Effector memory CD4-positive, alpha-beta T cell (primary cell): ENCODE measurements around the gene ZPLD1.

Experiments
- DNase-seq, 3 donors: peaks; one replicate each; pipeline ENCODE4 v3.0.0-alpha.2; 2020
- H3K27ac ChIP-seq: 2 replicates; pipeline ENCODE4 v1.7.0; 2013; ENCODE audit warnings: mild to moderate bottlenecking, low read length, moderate library complexity; ENCODE audit not compliant: insufficient read depth, poor library complexity, severe bottlenecking
- H3K27me3 ChIP-seq: replicated peaks from 2 replicates; pipeline ENCODE4 v1.7.0; 2013; ENCODE audit warnings: mild to moderate bottlenecking, low read length; ENCODE audit not compliant: insufficient read depth, control insufficient read depth, poor library complexity, severe bottlenecking
- H3K36me3 ChIP-seq: 2 replicates; pipeline ENCODE4 v1.7.0; 2013; ENCODE audit warnings: mild to moderate bottlenecking, low read length, moderate library complexity; ENCODE audit not compliant: control insufficient read depth, insufficient read depth
- H3K4me1 ChIP-seq: 2 replicates; pipeline ENCODE4 v1.7.0; 2013; ENCODE audit warnings: low read length, mild to moderate bottlenecking; ENCODE audit not compliant: control insufficient read depth, insufficient read depth, poor library complexity, severe bottlenecking
- H3K4me3 ChIP-seq: 2 replicates; pipeline ENCODE4 v1.7.0; 2013; ENCODE audit warnings: low read length, low read depth, mild to moderate bottlenecking; ENCODE audit not compliant: insufficient read depth, poor library complexity, severe bottlenecking
- H3K9me3 ChIP-seq: 2 replicates; pipeline ENCODE4 v1.7.0; 2013; ENCODE audit warnings: mild to moderate bottlenecking, low read length, moderate library complexity; ENCODE audit not compliant: control insufficient read depth

ZPLD1 gene

GRCh38 chr3:102511639-102512038, 76.8 kb downstream of the ZPLD1 start:
- Histone ChIP-seq H3K27ac (no peak overlapping the region), H3K4me3 (no peak overlapping the region), H3K36me3 (no peaks in the 10 kb centered on the region), H3K4me1 (no peaks in the 10 kb centered on the region), H3K27me3 (no peaks in the 10 kb centered on the region), H3K9me3 (no peaks in the 10 kb centered on the region)
- no peak for DNase-seq

- no peaks in the 10 kb centered on the region for H3K9me3 ChIP-seq
- no peak for DNase-seq
- H3K4me3 ChIP-seq, result no peak overlapping the region
- H3K4me1 ChIP-seq, result no peaks in the 10 kb centered on the region
- H3K36me3 ChIP-seq, result no peaks in the 10 kb centered on the region
- H3K27me3 ChIP-seq, result no peaks in the 10 kb centered on the region
- H3K27ac ChIP-seq, result no peak overlapping the region
Observed at GRCh38 chr3:102512734-102513504, 78.1 kb downstream of the ZPLD1 start.

- no peaks in the 10 kb centered on the region for H3K27me3 ChIP-seq
- no peaks in the 10 kb centered on the region for H3K4me1 ChIP-seq
- H3K9me3 ChIP-seq, result no peaks in the 10 kb centered on the region
- DNase-seq, result no peak
- H3K4me3 ChIP-seq, result no peak overlapping the region
- H3K36me3 ChIP-seq, result no peaks in the 10 kb centered on the region
- no peak overlapping the region for H3K27ac ChIP-seq
Observed at GRCh38 chr3:102514241-102514640, 79.4 kb downstream of the ZPLD1 start.

GRCh38 chr3:102521246-102521645, 86.4 kb downstream of the ZPLD1 start:
- Histone ChIP-seq H3K36me3 (no peaks in the 10 kb centered on the region), H3K27me3 (no peaks in the 10 kb centered on the region), H3K4me1 (no peaks in the 10 kb centered on the region), H3K9me3 (no peaks in the 10 kb centered on the region), H3K4me3 (no peak overlapping the region), H3K27ac (no peak overlapping the region)
- DNase-seq, result no peak

GRCh38 chr3:102525624-102526023, 90.8 kb downstream of the ZPLD1 start:
- no peak for DNase-seq
- H3K9me3 ChIP-seq, result no peaks in the 10 kb centered on the region
- no peaks in the 10 kb centered on the region for H3K4me1 ChIP-seq
- no peak overlapping the region for H3K27ac ChIP-seq
- no peak overlapping the region for H3K4me3 ChIP-seq
- H3K36me3 ChIP-seq, result no peaks in the 10 kb centered on the region
- no peaks in the 10 kb centered on the region for H3K27me3 ChIP-seq

- H3K9me3 ChIP-seq, result no peaks in the 10 kb centered on the region
- no peaks in the 10 kb centered on the region for H3K4me1 ChIP-seq
- no peak for DNase-seq
- no peak overlapping the region for H3K27ac ChIP-seq
- no peaks in the 10 kb centered on the region for H3K36me3 ChIP-seq
- H3K4me3 ChIP-seq, result no peak overlapping the region
- H3K27me3 ChIP-seq, result no peaks in the 10 kb centered on the region
Observed at GRCh38 chr3:102526865-102527264, 92.0 kb downstream of the ZPLD1 start.

- Histone ChIP-seq H3K36me3 (no peaks in the 10 kb centered on the region), H3K27me3 (no peaks in the 10 kb centered on the region), H3K4me3 (no peak overlapping the region), H3K27ac (no peak overlapping the region), H3K4me1 (no peaks in the 10 kb centered on the region), H3K9me3 (no peaks in the 10 kb centered on the region)
- no peak for DNase-seq
Observed at GRCh38 chr3:102528727-102529126, 93.9 kb downstream of the ZPLD1 start.
